ENCODE measurements around the gene BSDC1. TPM values are rescaled to one million over a fixed set of nuclear protein-coding genes. Genes with fewer than 3 reads are reported as not detected.

The BSDC1 gene
- total and polyA plus RNA-seq, 9 donors: 54.9 to 107 (median 72.9) TPM

DNA sequence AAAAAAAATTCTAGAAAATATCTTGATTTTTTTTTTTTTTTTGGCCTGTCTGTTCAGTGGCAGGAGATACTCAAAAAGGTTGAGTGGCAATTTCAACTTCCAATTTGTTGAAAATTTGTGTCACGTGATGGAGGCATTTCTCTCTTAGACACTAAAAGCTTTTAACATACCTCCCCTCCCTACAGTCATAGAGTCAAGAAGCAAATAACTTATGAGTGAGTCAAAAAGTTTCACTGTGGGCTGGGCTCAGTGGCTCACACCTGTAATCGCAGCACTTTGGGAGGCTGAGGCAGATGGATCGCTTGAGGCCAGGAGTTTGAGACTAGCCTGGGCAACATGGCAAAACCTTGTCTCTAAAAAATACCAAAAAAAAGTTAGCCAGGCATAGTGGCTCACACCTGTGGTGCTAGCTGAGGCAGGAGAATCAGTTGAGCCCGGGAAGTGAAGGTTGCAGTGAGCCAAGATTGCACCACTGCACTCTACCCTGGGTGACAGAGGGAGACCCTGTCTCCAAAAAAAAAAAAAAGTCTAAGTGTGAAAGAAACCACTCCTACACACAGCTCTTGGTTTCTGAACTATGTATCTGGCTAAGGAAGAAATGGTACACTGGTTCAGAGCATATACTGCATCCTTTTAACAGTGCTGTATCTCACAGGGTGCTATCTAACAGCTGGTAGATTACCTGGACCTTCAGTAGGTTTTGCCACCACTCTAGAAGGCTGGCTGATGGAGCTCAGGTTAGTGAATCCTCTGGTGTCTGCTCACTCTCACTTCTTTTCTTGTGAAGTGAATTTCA lies 11.6 kb upstream of the BSDC1 start:
- WGBS, 3 donors: 84 to 89% (median 88%) methylated on average over 4 of the region's 4 CpGs
- no peaks in the 10 kb centered on the region for H3K4me1 ChIP-seq (ENCODE audit: insufficient read depth)
- H3K36me3 ChIP-seq: no peaks in the 10 kb centered on the region
- H3K27ac ChIP-seq: no peak overlapping the region
- H3K27me3 ChIP-seq: no peaks in the 10 kb centered on the region
- H3K9me3 ChIP-seq: no peaks in the 10 kb centered on the region
- no peak for DNase-seq
- intact Hi-C loops (cut with DNase I): loop anchor here in 1 of 4 donors (10.0 kb wide), 1 partner anchor 209 kb away; no protein-coding TSS in a partner anchor
- TF ChIP-seq, protein P1, sequence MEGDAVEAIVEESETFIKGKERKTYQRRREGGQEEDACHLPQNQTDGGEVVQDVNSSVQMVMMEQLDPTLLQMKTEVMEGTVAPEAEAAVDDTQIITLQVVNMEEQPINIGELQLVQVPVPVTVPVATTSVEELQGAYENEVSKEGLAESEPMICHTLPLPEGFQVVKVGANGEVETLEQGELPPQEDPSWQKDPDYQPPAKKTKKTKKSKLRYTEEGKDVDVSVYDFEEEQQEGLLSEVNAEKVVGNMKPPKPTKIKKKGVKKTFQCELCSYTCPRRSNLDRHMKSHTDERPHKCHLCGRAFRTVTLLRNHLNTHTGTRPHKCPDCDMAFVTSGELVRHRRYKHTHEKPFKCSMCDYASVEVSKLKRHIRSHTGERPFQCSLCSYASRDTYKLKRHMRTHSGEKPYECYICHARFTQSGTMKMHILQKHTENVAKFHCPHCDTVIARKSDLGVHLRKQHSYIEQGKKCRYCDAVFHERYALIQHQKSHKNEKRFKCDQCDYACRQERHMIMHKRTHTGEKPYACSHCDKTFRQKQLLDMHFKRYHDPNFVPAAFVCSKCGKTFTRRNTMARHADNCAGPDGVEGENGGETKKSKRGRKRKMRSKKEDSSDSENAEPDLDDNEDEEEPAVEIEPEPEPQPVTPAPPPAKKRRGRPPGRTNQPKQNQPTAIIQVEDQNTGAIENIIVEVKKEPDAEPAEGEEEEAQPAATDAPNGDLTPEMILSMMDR (IDR thresholded peaks at IDR 0.05): no peak
- TF ChIP-seq EP300 (IDR thresholded peaks at IDR 0.05) (no peak), POLR2A (IDR thresholded peaks at IDR 0.05) (no peak)
- no peak overlapping the region for H3K4me3 ChIP-seq

GRCh38 chr1:32404946-32405345 lies 10.7 kb upstream of the BSDC1 start:
- Histone ChIP-seq H3K4me3 (no peak overlapping the region), H3K36me3 (no peaks in the 10 kb centered on the region), H3K27me3 (no peaks in the 10 kb centered on the region), H3K27ac (no peak overlapping the region), H3K4me1 (ENCODE audit: insufficient read depth) (no peaks in the 10 kb centered on the region), H3K9me3 (no peaks in the 10 kb centered on the region)
- DNase-seq: no peak
- 3 to 16% (median 4%) methylated on average over 2 of the region's 2 CpGs for WGBS, 3 donors
- intact Hi-C loops (cut with DNase I): loop anchor here in 1 of 4 donors (10.0 kb wide), 1 partner anchor 210 kb away; no protein-coding TSS in a partner anchor
- TF ChIP-seq, protein P1 (IDR thresholded peaks at IDR 0.05): no peak
- TF ChIP-seq EP300 (IDR thresholded peaks at IDR 0.05): no peak
- no peak for TF ChIP-seq POLR2A (IDR thresholded peaks at IDR 0.05)

DNA sequence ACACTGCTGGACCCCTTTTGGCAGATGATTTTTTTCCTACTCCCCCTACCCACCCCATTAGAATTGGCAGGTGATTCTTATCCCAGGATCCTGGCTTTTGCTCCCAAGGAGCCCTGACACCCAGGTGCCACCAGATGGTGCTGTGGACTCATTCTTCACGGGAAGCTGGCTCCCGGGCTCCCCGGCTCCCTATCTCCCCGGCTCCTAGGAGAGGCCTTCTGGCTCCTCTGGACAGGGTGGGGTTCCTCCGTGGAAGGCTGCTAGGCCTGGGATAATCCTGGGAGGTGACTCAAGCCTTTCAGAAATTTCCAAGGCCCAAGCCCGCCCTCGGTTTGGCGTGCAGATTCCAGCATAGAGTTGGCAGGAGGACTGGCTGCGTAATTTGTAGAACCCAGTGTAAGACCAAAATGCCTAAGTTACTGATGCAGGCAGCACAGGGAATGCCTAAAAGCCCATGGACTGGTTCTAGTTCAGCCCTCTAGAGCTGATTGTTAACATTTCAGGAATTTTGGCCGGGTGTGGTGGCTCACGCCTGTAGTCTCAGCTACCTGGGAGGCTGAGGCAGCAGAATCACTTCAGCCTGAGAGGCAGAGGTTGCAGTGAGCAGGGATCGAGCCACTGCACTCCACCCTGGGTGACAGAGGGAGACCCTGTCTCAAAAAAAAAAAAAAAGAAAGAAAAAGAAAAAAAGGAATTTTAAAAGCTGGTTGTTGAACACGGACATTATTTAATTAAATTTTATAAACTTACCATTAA lies 6.8 kb upstream of the BSDC1 start:
- TF ChIP-seq, protein P1 (IDR thresholded peaks at IDR 0.05): peak; percentile 86 to 87 (median 86)
- no peak for TF ChIP-seq POLR2A (IDR thresholded peaks at IDR 0.05)
- H3K9me3 ChIP-seq: no peaks in the 10 kb centered on the region
- H3K27me3 ChIP-seq: no peaks in the 10 kb centered on the region
- H3K36me3 ChIP-seq: no peaks in the 10 kb centered on the region
- WGBS, 3 donors: 30 to 35% (median 31%) methylated on average over 13 of the region's 13 CpGs
- no peak overlapping the region for H3K4me3 ChIP-seq
- peak overlapping the region in 1 of 2 donors; percentile 51 for H3K27ac ChIP-seq
- H3K4me1 ChIP-seq (ENCODE audit: insufficient read depth): no peaks in the 10 kb centered on the region
- intact Hi-C loops (cut with DNase I): loop anchor here in 1 of 4 donors (10.0 kb wide), 1 partner anchor 214 kb away; no protein-coding TSS in a partner anchor
- peak; percentile 88 to 92 (median 89) for DNase-seq

GRCh38 chr1:32399843-32400242 lies 5.6 kb upstream of the BSDC1 start:
- TF ChIP-seq POLR2A (IDR thresholded peaks at IDR 0.05): no peak
- TF ChIP-seq, protein P1 (IDR thresholded peaks at IDR 0.05): no peak
- no peak for TF ChIP-seq EP300 (IDR thresholded peaks at IDR 0.05)
- no peaks in the 10 kb centered on the region for H3K27me3 ChIP-seq
- H3K4me3 ChIP-seq: no peak overlapping the region
- intact Hi-C loops (cut with DNase I): loop anchor here in 1 of 4 donors (10.0 kb wide), 1 partner anchor 215 kb away; no protein-coding TSS in a partner anchor
- no peaks in the 10 kb centered on the region for H3K9me3 ChIP-seq
- WGBS, 3 donors: 72 to 79% (median 75%) methylated on average over 4 of the region's 4 CpGs
- H3K27ac ChIP-seq: no peak overlapping the region
- no peaks in the 10 kb centered on the region for H3K36me3 ChIP-seq
- peaks cover 1% of the 10 kb centered on the region for H3K4me1 ChIP-seq (ENCODE audit: insufficient read depth)
- no peak for DNase-seq

Data from ovary (tissue), 9 donors.